ENCODE data around the gene CYS1.

CYS1 gene

GRCh38 chr2:10083692-10084211 is 3.5 kb upstream of the CYS1 start:
- no peak overlapping the region for H3K27ac ChIP-seq (ENCODE audit: low read depth, low read length)
- H3K27me3 ChIP-seq (ENCODE audit: control insufficient read depth in 1 of 2, insufficient read depth in 2 of 2, low read length in 2 of 2), result peaks cover 20 to 31% of the 10 kb centered on the region in 2 donors

DNA sequence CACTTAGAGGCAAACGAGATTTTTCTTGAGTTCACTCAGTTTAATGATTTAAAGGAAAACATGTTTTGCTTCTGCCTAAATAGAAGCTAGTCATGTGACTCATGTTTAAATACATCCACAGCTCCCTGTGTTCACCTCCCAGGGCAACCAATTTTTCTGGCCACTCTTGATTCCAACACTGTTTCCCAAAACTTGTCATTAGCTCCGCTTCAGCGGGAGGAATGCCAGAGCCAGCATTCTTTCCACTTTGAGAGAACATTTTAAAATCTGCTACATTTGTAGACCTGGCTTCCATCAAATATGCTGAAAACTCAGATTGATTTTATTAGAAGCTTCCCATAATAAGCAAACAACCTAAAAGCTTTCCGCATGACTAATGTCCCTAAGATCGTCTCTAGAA is 2.8 kb upstream of the CYS1 start:
- Histone ChIP-seq H3K36me3 (ENCODE audit: control insufficient read depth in 1 of 2, insufficient read depth in 2 of 2, low read length in 2 of 2) (no peaks in the 10 kb centered on the region), H3K27me3 (ENCODE audit: control insufficient read depth in 1 of 2, insufficient read depth in 2 of 2, low read length in 2 of 2) (peaks cover 27 to 37% of the 10 kb centered on the region in 2 donors), H3K9ac (ENCODE audit: low read depth in 1 of 2, low read length in 2 of 2) (no peak overlapping the region), H3K9me3 (ENCODE audit: control insufficient read depth in 1 of 2, low read length in 2 of 2) (no peaks in the 10 kb centered on the region), H3K4me3 (ENCODE audit: low read depth in 1 of 2, low read length in 2 of 2) (no peak overlapping the region), H3K27ac (ENCODE audit: low read depth, low read length) (no peak overlapping the region), H3K4me1 (ENCODE audit: control insufficient read depth in 1 of 2, insufficient read depth in 2 of 2, low read length in 2 of 2) (peaks cover 0 to 6% of the 10 kb centered on the region in 2 donors)

More at GRCh38 chr2:10083692-10084211, 3.5 kb upstream of the CYS1 start:
- H3K9ac ChIP-seq (ENCODE audit: low read depth in 1 of 2, low read length in 2 of 2), result no peak overlapping the region
- H3K4me1 ChIP-seq (ENCODE audit: control insufficient read depth in 1 of 2, insufficient read depth in 2 of 2, low read length in 2 of 2), result peaks cover 0 to 6% of the 10 kb centered on the region in 2 donors
- H3K36me3 ChIP-seq (ENCODE audit: control insufficient read depth in 1 of 2, insufficient read depth in 2 of 2, low read length in 2 of 2), result no peaks in the 10 kb centered on the region
- no peak overlapping the region for H3K4me3 ChIP-seq (ENCODE audit: low read depth in 1 of 2, low read length in 2 of 2)
- no peaks in the 10 kb centered on the region for H3K9me3 ChIP-seq (ENCODE audit: control insufficient read depth in 1 of 2, low read length in 2 of 2)

GRCh38 chr2:10080536-10081304 is 509 bp upstream of the CYS1 start:
- Histone ChIP-seq H3K36me3 (ENCODE audit: control insufficient read depth in 1 of 2, insufficient read depth in 2 of 2, low read length in 2 of 2) (no peaks in the 10 kb centered on the region), H3K27ac (ENCODE audit: low read depth, low read length) (no peak overlapping the region), H3K9ac (ENCODE audit: low read depth in 1 of 2, low read length in 2 of 2) (no peak overlapping the region), H3K4me1 (ENCODE audit: control insufficient read depth in 1 of 2, insufficient read depth in 2 of 2, low read length in 2 of 2) (peaks cover 0 to 6% of the 10 kb centered on the region in 2 donors), H3K4me3 (ENCODE audit: low read depth in 1 of 2, low read length in 2 of 2) (peak overlapping the region; percentile 13 to 51), H3K9me3 (ENCODE audit: control insufficient read depth in 1 of 2, low read length in 2 of 2) (no peaks in the 10 kb centered on the region), H3K27me3 (ENCODE audit: control insufficient read depth in 1 of 2, insufficient read depth in 2 of 2, low read length in 2 of 2) (peaks cover 35 to 51% of the 10 kb centered on the region in 2 donors)

- H3K9ac ChIP-seq (ENCODE audit: low read depth in 1 of 2, low read length in 2 of 2), result peak overlapping the region in 1 of 2 donors; percentile 48
- peak overlapping the region; percentile 45 to 56 for H3K4me3 ChIP-seq (ENCODE audit: low read depth in 1 of 2, low read length in 2 of 2)
- H3K36me3 ChIP-seq (ENCODE audit: control insufficient read depth in 1 of 2, insufficient read depth in 2 of 2, low read length in 2 of 2), result no peaks in the 10 kb centered on the region
- H3K27me3 ChIP-seq (ENCODE audit: control insufficient read depth in 1 of 2, insufficient read depth in 2 of 2, low read length in 2 of 2), result peaks cover 42 to 57% of the 10 kb centered on the region in 2 donors
- H3K27ac ChIP-seq (ENCODE audit: low read depth, low read length), result peak overlapping the region; percentile 30
- no peaks in the 10 kb centered on the region for H3K9me3 ChIP-seq (ENCODE audit: control insufficient read depth in 1 of 2, low read length in 2 of 2)
- H3K4me1 ChIP-seq (ENCODE audit: control insufficient read depth in 1 of 2, insufficient read depth in 2 of 2, low read length in 2 of 2), result peaks cover 0 to 6% of the 10 kb centered on the region in 2 donors
Measured at GRCh38 chr2:10079266-10079869, 843 bp downstream of the CYS1 start.

- Histone ChIP-seq H3K4me1 (ENCODE audit: control insufficient read depth in 1 of 2, insufficient read depth in 2 of 2, low read length in 2 of 2) (peaks cover 0 to 6% of the 10 kb centered on the region in 2 donors), H3K9ac (ENCODE audit: low read depth in 1 of 2, low read length in 2 of 2) (peak overlapping the region in 1 of 2 donors; percentile 48), H3K27me3 (ENCODE audit: control insufficient read depth in 1 of 2, insufficient read depth in 2 of 2, low read length in 2 of 2) (peaks cover 43 to 56% of the 10 kb centered on the region in 2 donors)
Measured at GRCh38 chr2:10078704-10079265, 1.4 kb downstream of the CYS1 start.

GRCh38 chr2:10078001-10078400 is 2.2 kb downstream of the CYS1 start:
- Histone ChIP-seq H3K4me3 (ENCODE audit: low read depth in 1 of 2, low read length in 2 of 2) (no peak overlapping the region), H3K4me1 (ENCODE audit: control insufficient read depth in 1 of 2, insufficient read depth in 2 of 2, low read length in 2 of 2) (peaks cover 0 to 6% of the 10 kb centered on the region in 2 donors), H3K27ac (ENCODE audit: low read depth, low read length) (no peak overlapping the region), H3K9ac (ENCODE audit: low read depth in 1 of 2, low read length in 2 of 2) (no peak overlapping the region), H3K36me3 (ENCODE audit: control insufficient read depth in 1 of 2, insufficient read depth in 2 of 2, low read length in 2 of 2) (no peaks in the 10 kb centered on the region), H3K27me3 (ENCODE audit: control insufficient read depth in 1 of 2, insufficient read depth in 2 of 2, low read length in 2 of 2) (peaks cover 46 to 54% of the 10 kb centered on the region in 2 donors), H3K9me3 (ENCODE audit: control insufficient read depth in 1 of 2, low read length in 2 of 2) (no peaks in the 10 kb centered on the region)

More at GRCh38 chr2:10078704-10079265, 1.4 kb downstream of the CYS1 start:
- peak overlapping the region; percentile 30 for H3K27ac ChIP-seq (ENCODE audit: low read depth, low read length)
- no peaks in the 10 kb centered on the region for H3K9me3 ChIP-seq (ENCODE audit: control insufficient read depth in 1 of 2, low read length in 2 of 2)
- H3K4me3 ChIP-seq (ENCODE audit: low read depth in 1 of 2, low read length in 2 of 2), result peak overlapping the region; percentile 45 to 56
- H3K36me3 ChIP-seq (ENCODE audit: control insufficient read depth in 1 of 2, insufficient read depth in 2 of 2, low read length in 2 of 2), result no peaks in the 10 kb centered on the region

DNA sequence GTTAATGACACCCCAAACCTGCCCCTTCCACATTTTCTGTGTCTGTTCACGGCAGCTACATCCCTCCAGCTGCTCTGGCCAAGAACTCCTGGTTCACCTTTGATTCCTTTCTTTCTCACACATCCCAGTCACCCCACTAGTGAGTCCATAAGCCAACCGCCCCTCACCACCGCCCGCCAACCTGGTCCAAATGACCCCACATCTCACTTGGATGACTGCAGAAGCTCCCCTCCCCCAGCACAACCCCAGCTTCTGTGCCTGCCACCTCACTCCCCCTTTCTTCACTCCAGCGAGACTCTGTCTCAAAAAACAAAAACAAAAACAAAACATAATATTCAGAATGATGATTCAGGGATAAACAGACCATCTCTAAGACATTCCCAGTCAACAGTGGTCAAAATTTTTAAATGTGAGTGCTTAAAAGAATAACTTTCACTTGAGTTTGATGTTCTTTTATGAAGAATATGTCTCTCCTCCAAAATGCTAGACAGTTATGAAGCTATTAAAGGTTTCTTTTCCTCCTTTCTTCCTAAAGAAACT is 3.2 kb downstream of the CYS1 start:
- no peak overlapping the region for H3K27ac ChIP-seq (ENCODE audit: low read depth, low read length)
- H3K4me3 ChIP-seq (ENCODE audit: low read depth in 1 of 2, low read length in 2 of 2), result no peak overlapping the region
- H3K27me3 ChIP-seq (ENCODE audit: control insufficient read depth in 1 of 2, insufficient read depth in 2 of 2, low read length in 2 of 2), result peaks cover 42 to 50% of the 10 kb centered on the region in 2 donors
- peaks cover 0 to 6% of the 10 kb centered on the region in 2 donors for H3K4me1 ChIP-seq (ENCODE audit: control insufficient read depth in 1 of 2, insufficient read depth in 2 of 2, low read length in 2 of 2)
- no peaks in the 10 kb centered on the region for H3K36me3 ChIP-seq (ENCODE audit: control insufficient read depth in 1 of 2, insufficient read depth in 2 of 2, low read length in 2 of 2)
- no peak overlapping the region for H3K9ac ChIP-seq (ENCODE audit: low read depth in 1 of 2, low read length in 2 of 2)
- no peaks in the 10 kb centered on the region for H3K9me3 ChIP-seq (ENCODE audit: control insufficient read depth in 1 of 2, low read length in 2 of 2)

DNA sequence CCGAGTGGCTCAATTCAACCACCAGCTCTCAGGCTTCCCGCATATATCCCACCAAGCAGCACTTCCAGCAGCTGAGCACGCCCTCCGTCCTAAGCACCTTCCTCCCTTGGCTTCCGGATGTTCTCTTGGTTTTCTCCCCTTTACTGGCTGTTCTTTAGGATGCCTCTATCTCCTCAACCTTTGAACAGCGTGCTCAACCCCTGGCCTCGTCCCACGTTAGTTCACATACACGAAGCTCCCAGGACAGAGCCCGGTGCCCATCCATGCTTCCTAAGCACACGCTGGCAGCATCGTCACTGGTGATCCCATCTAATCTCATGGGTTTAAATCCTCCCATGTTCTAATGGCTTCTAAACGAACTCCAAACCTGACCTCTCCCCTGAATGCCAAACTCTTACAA is 3.7 kb downstream of the CYS1 start:
- no peak overlapping the region for H3K27ac ChIP-seq (ENCODE audit: low read depth, low read length)
- H3K27me3 ChIP-seq (ENCODE audit: control insufficient read depth in 1 of 2, insufficient read depth in 2 of 2, low read length in 2 of 2), result peaks cover 42 to 50% of the 10 kb centered on the region in 2 donors
- peaks cover 0 to 6% of the 10 kb centered on the region in 2 donors for H3K4me1 ChIP-seq (ENCODE audit: control insufficient read depth in 1 of 2, insufficient read depth in 2 of 2, low read length in 2 of 2)
- no peak overlapping the region for H3K4me3 ChIP-seq (ENCODE audit: low read depth in 1 of 2, low read length in 2 of 2)
- no peaks in the 10 kb centered on the region for H3K9me3 ChIP-seq (ENCODE audit: control insufficient read depth in 1 of 2, low read length in 2 of 2)
- H3K36me3 ChIP-seq (ENCODE audit: control insufficient read depth in 1 of 2, insufficient read depth in 2 of 2, low read length in 2 of 2), result no peaks in the 10 kb centered on the region
- H3K9ac ChIP-seq (ENCODE audit: low read depth in 1 of 2, low read length in 2 of 2), result no peak overlapping the region

DNA sequence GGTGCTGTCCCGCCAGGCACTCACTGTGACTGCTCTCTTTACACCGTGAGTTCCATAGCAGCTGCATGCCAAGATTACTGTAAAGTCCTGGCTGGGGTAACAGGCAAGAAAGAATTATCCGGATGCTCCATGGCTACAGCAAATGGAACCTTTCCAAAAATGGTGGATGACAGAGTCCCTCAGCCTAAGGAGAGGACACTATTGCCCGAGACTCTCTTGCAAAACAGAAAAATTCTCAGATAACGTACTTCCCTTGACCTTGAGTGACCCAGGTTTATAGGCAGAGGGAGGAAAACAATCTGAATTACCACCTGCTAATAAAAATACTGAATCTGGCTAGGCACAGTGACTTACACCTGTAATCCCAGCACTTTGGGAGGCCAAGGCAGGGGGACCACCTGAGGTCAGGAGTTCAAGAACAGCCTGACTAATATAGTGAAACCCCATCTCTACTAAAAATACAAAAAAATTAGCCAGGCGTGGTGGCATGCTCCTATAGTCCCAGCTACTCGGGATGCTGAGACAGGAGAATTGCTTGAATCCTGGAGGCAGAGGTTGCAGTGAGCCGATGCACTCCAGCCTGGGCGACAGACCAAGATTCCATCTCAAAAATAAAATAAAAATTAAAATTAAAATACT is 4.5 kb downstream of the CYS1 start:
- Histone ChIP-seq H3K27me3 (ENCODE audit: control insufficient read depth in 1 of 2, insufficient read depth in 2 of 2, low read length in 2 of 2) (peaks cover 35 to 45% of the 10 kb centered on the region in 2 donors), H3K9me3 (ENCODE audit: control insufficient read depth in 1 of 2, low read length in 2 of 2) (no peaks in the 10 kb centered on the region), H3K4me1 (ENCODE audit: control insufficient read depth in 1 of 2, insufficient read depth in 2 of 2, low read length in 2 of 2) (peaks cover 0 to 3% of the 10 kb centered on the region in 2 donors), H3K9ac (ENCODE audit: low read depth in 1 of 2, low read length in 2 of 2) (no peak overlapping the region), H3K36me3 (ENCODE audit: control insufficient read depth in 1 of 2, insufficient read depth in 2 of 2, low read length in 2 of 2) (no peaks in the 10 kb centered on the region), H3K4me3 (ENCODE audit: low read depth in 1 of 2, low read length in 2 of 2) (no peak overlapping the region), H3K27ac (ENCODE audit: low read depth, low read length) (no peak overlapping the region)

All from duodenal mucosa (tissue), 2 donors.